ENCODE measurements around the gene MUC22.
"Not testable (repeated sequence)": the region's sequence is repeated elsewhere in the genome, so short reads cannot be mapped to it uniquely, and the experiment has no call there.

MUC22 gene

GRCh38 chr6:30985490-30985889 lies 24.8 kb upstream of the MUC22 start:
- Histone ChIP-seq H3K27me3 (ENCODE audit: insufficient read depth, insufficient read length) (no peaks in the 10 kb centered on the region), H3K4me3 (ENCODE audit: insufficient read length, low read depth) (no peak overlapping the region), H3K9me3 (ENCODE audit: insufficient read depth, low read length) (no peaks in the 10 kb centered on the region), H3K36me3 (ENCODE audit: insufficient read depth, insufficient read length, low read length) (no peaks in the 10 kb centered on the region), H3K9ac (ENCODE audit: insufficient read length, low read depth) (no peak overlapping the region), H3K4me1 (ENCODE audit: insufficient read depth, insufficient read length) (no peaks in the 10 kb centered on the region)
- TF ChIP-seq SUZ12 (IDR thresholded peaks at IDR 0.05; ENCODE audit: extremely low read depth, insufficient read depth, insufficient read length) (no peak), ZNF274 (IDR thresholded peaks at IDR 0.05; ENCODE audit: low read depth, low read length) (no peak), YY1 (IDR thresholded peaks at IDR 0.05; ENCODE audit: insufficient read depth, insufficient read length) (no peak)
- DNase-seq (ENCODE audit: low read depth, low spot score) = no peak

- H3K4me3 ChIP-seq (ENCODE audit: insufficient read length, low read depth) = no peak overlapping the region
- no peaks in the 10 kb centered on the region for H3K9me3 ChIP-seq (ENCODE audit: insufficient read depth, low read length)
- TF ChIP-seq ZNF274 (IDR thresholded peaks at IDR 0.05; ENCODE audit: low read depth, low read length) (no peak), SUZ12 (IDR thresholded peaks at IDR 0.05; ENCODE audit: extremely low read depth, insufficient read depth, insufficient read length) (no peak), YY1 (IDR thresholded peaks at IDR 0.05; ENCODE audit: insufficient read depth, insufficient read length) (no peak)
- H3K9ac ChIP-seq (ENCODE audit: insufficient read length, low read depth) = no peak overlapping the region
- no peak for DNase-seq (ENCODE audit: low read depth, low spot score)
- no peaks in the 10 kb centered on the region for H3K36me3 ChIP-seq (ENCODE audit: insufficient read depth, insufficient read length, low read length)
- H3K27me3 ChIP-seq (ENCODE audit: insufficient read depth, insufficient read length) = no peaks in the 10 kb centered on the region
- H3K4me1 ChIP-seq (ENCODE audit: insufficient read depth, insufficient read length) = no peaks in the 10 kb centered on the region
Measured at GRCh38 chr6:30987304-30987703, 23.0 kb upstream of the MUC22 start.

DNA sequence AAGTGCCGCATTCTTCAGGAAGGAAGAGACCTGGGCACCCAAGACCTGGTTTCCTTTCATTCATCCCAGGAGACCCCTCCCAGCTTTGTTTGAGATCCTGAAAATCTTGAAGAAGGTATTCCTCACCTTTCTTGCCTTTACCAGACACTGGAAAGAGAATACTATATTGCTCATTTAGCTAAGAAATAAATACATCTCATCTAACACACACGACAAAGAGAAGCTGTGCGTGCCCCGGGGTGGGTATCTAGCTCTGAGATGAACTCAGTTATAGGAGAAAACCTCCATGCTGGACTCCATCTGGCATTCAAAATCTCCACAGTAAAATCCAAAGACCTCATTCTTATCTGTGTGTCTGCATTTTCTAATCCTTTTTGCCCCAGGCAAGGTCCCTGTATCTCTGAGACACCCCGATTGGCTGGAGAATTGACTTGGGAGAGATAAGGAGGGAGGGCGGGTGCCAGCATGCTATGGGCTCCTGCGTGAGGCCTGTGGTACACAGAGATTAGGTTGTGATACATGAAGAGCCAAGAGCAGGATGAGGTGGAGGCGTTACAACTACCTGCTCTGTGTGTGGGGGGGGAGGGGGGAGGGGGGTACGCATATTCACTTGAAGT lies 22.0 kb upstream of the MUC22 start:
- Histone ChIP-seq H3K4me3 (ENCODE audit: insufficient read length, low read depth) (no peak overlapping the region), H3K36me3 (ENCODE audit: insufficient read depth, insufficient read length, low read length) (no peaks in the 10 kb centered on the region), H3K9ac (ENCODE audit: insufficient read length, low read depth) (no peak overlapping the region), H3K27me3 (ENCODE audit: insufficient read depth, insufficient read length) (no peaks in the 10 kb centered on the region), H3K4me1 (ENCODE audit: insufficient read depth, insufficient read length) (no peaks in the 10 kb centered on the region), H3K9me3 (ENCODE audit: insufficient read depth, low read length) (no peaks in the 10 kb centered on the region)
- no peak for DNase-seq (ENCODE audit: low read depth, low spot score)
- TF ChIP-seq ZNF274 (IDR thresholded peaks at IDR 0.05; ENCODE audit: low read depth, low read length) = no peak
- no peak for TF ChIP-seq YY1 (IDR thresholded peaks at IDR 0.05; ENCODE audit: insufficient read depth, insufficient read length)
- TF ChIP-seq SUZ12 (IDR thresholded peaks at IDR 0.05; ENCODE audit: extremely low read depth, insufficient read depth, insufficient read length) = no peak

GRCh38 chr6:30990422-30991086 lies 19.7 kb upstream of the MUC22 start:
- H3K4me1 ChIP-seq (ENCODE audit: insufficient read depth, insufficient read length) = no peaks in the 10 kb centered on the region
- peaks cover 8% of the 10 kb centered on the region; the same call in 1 of the 2 replicates for H3K9me3 ChIP-seq (ENCODE audit: insufficient read depth, low read length)
- H3K27me3 ChIP-seq (ENCODE audit: insufficient read depth, insufficient read length) = no peaks in the 10 kb centered on the region
- no peak for TF ChIP-seq YY1 (IDR thresholded peaks at IDR 0.05; ENCODE audit: insufficient read depth, insufficient read length)
- no peak for TF ChIP-seq SUZ12 (IDR thresholded peaks at IDR 0.05; ENCODE audit: extremely low read depth, insufficient read depth, insufficient read length)
- no peak for TF ChIP-seq ZNF274 (IDR thresholded peaks at IDR 0.05; ENCODE audit: low read depth, low read length)
- no peak overlapping the region for H3K4me3 ChIP-seq (ENCODE audit: insufficient read length, low read depth)
- H3K9ac ChIP-seq (ENCODE audit: insufficient read length, low read depth) = no peak overlapping the region
- no peaks in the 10 kb centered on the region for H3K36me3 ChIP-seq (ENCODE audit: insufficient read depth, insufficient read length, low read length)
- no peak for DNase-seq (ENCODE audit: low read depth, low spot score)

DNA sequence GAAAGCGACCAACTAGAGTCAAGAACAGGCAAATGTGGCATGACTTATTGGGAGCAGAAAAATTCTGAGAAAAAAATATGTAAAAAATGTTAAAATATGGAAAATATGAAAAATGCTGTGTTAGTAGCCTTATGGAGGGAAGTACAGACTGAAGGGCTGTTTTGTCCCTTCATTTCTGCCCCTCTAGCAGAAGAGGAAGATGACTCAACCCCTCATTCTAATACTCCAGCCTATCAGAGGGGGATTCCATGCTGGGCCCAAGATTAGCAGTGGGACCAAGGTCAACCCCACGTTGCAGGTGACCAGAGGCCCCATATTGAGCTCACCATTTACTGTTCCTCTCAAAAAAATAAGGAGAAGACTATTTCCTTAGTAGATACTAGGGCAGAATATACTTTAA lies 18.4 kb upstream of the MUC22 start:
- Histone ChIP-seq H3K36me3 (ENCODE audit: insufficient read depth, insufficient read length, low read length) (no peaks in the 10 kb centered on the region), H3K4me1 (ENCODE audit: insufficient read depth, insufficient read length) (no peaks in the 10 kb centered on the region), H3K4me3 (ENCODE audit: insufficient read length, low read depth) (no peak overlapping the region), H3K27me3 (ENCODE audit: insufficient read depth, insufficient read length) (no peaks in the 10 kb centered on the region), H3K9ac (ENCODE audit: insufficient read length, low read depth) (no peak overlapping the region), H3K9me3 (ENCODE audit: insufficient read depth, low read length) (peaks cover 8% of the 10 kb centered on the region; the same call in 1 of the 2 replicates)
- no peak for DNase-seq (ENCODE audit: low read depth, low spot score)
- TF ChIP-seq YY1 (IDR thresholded peaks at IDR 0.05; ENCODE audit: insufficient read depth, insufficient read length) (no peak), ZNF274 (IDR thresholded peaks at IDR 0.05; ENCODE audit: low read depth, low read length) (no peak), SUZ12 (IDR thresholded peaks at IDR 0.05; ENCODE audit: extremely low read depth, insufficient read depth, insufficient read length) (no peak)

DNA sequence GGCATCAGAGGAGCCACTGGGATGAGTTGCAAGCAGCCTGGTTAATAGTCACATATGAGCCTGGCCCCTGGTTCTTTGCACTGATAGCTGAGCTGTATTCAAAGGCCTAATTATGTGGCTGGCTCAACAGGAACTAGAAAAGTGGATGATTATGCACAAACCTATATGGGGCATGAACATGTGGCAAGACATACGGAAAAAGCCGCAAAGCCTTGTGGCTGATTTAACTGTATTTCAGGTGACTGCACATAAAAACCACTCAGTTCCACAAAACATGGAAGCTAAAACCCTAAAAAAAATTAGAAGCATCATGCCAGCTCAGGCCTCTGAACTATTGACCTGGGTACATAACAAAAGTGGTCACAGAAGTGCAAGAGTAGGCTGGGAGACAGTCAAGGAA lies 13.0 kb upstream of the MUC22 start:
- H3K9ac ChIP-seq (ENCODE audit: insufficient read length, low read depth) = no peak overlapping the region
- H3K9me3 ChIP-seq (ENCODE audit: insufficient read depth, low read length) = peaks cover 8% of the 10 kb centered on the region; the same call in 1 of the 2 replicates

DNA sequence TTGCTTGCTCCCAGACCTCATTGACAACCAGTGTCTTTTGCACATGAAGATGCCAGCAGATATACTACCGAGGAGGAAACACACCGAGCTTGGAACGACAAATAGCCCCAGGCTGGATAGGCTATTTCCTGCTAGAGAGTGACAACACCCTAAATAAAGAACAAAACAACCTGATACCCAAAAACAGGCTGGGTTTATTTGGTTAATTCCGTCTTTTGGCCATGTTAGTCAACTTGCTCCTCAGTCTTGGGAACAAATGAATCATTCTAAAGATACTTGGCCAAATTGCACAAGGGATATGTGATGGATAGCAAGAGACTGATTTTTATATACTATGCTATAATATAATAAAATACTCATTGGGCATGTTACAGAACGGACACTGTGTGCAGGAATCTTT lies 11.5 kb upstream of the MUC22 start:
- Histone ChIP-seq H3K9me3 (ENCODE audit: insufficient read depth, low read length) (peaks cover 6% of the 10 kb centered on the region; the same call in 1 of the 2 replicates), H3K4me3 (ENCODE audit: insufficient read length, low read depth) (no peak overlapping the region), H3K27me3 (ENCODE audit: insufficient read depth, insufficient read length) (no peaks in the 10 kb centered on the region), H3K36me3 (ENCODE audit: insufficient read depth, insufficient read length, low read length) (no peaks in the 10 kb centered on the region), H3K9ac (ENCODE audit: insufficient read length, low read depth) (no peak overlapping the region), H3K4me1 (ENCODE audit: insufficient read depth, insufficient read length) (no peaks in the 10 kb centered on the region)
- DNase-seq (ENCODE audit: low read depth, low spot score) = no peak
- TF ChIP-seq SUZ12 (IDR thresholded peaks at IDR 0.05; ENCODE audit: extremely low read depth, insufficient read depth, insufficient read length) = no peak
- no peak for TF ChIP-seq YY1 (IDR thresholded peaks at IDR 0.05; ENCODE audit: insufficient read depth, insufficient read length)
- no peak for TF ChIP-seq ZNF274 (IDR thresholded peaks at IDR 0.05; ENCODE audit: low read depth, low read length)

More for the DNA sequence above, 13.0 kb upstream of the MUC22 start:
- no peak for TF ChIP-seq ZNF274 (IDR thresholded peaks at IDR 0.05; ENCODE audit: low read depth, low read length)
- TF ChIP-seq YY1 (IDR thresholded peaks at IDR 0.05; ENCODE audit: insufficient read depth, insufficient read length) = no peak
- no peak for TF ChIP-seq SUZ12 (IDR thresholded peaks at IDR 0.05; ENCODE audit: extremely low read depth, insufficient read depth, insufficient read length)
- H3K4me1 ChIP-seq (ENCODE audit: insufficient read depth, insufficient read length) = no peaks in the 10 kb centered on the region
- no peak for DNase-seq (ENCODE audit: low read depth, low spot score)
- no peak overlapping the region for H3K4me3 ChIP-seq (ENCODE audit: insufficient read length, low read depth)
- no peaks in the 10 kb centered on the region for H3K27me3 ChIP-seq (ENCODE audit: insufficient read depth, insufficient read length)
- no peaks in the 10 kb centered on the region for H3K36me3 ChIP-seq (ENCODE audit: insufficient read depth, insufficient read length, low read length)

DNA sequence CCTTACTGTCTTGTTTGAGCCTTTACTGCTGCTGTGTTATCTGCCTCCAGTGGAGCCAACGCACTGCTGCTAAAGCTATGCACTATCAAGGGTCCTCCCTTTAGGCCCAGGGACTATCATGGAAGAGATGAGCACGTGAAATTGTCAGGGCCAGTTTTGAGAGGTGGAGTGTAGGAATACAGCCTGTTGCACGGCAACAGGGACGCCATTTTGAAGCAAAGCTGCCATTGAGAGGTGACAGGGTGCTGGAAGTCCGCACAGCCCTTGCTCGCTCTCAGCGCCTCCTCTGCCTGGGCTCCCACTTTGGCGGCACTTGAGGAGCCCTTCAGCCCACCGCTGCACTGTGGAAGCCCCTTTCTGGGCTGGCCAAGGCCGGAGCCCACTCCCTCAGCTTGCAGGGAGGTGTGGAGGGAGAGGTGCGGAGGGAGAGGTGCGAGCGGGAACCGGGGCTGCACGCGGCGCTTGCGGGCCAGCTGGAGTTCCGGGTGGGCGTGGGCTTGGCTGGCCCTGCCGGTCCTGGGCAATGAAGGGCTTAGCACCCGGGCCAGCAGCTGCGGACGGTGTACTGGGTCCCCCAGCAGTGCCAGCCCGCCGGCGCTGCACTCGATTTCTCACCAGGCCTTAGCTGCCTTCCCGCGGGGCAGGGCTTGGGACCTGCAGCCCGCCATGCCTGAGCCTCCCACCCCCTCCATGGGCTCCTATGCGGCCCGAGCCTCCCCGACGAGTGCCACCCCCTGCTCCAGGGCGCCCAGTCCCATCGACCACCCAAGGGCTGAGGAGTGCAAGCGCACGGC lies 10.0 kb upstream of the MUC22 start:
- H3K4me3 ChIP-seq (ENCODE audit: insufficient read length, low read depth); H3K9me3 ChIP-seq (ENCODE audit: insufficient read depth, low read length); H3K36me3 ChIP-seq (ENCODE audit: insufficient read depth, insufficient read length, low read length); H3K27me3 ChIP-seq (ENCODE audit: insufficient read depth, insufficient read length); H3K4me1 ChIP-seq (ENCODE audit: insufficient read depth, insufficient read length); H3K9ac ChIP-seq (ENCODE audit: insufficient read length, low read depth); DNase-seq (ENCODE audit: low read depth, low spot score): not testable (repeated sequence)
